MG63 (cell line): ENCODE measurements around the gene ERAP2. TPM values are rescaled to one million over a fixed set of nuclear protein-coding genes. Genes with fewer than 3 reads are reported as not detected.

Experiments used
- DNase-seq: peaks from one replicate; pipeline ENCODE4 v3.0.0-alpha.2; 2020
- H3K27me3 ChIP-seq: fragments of 250-450 bp; sonication (Bioruptor Pico); 2 replicates; pipeline ENCODE4 v1.5.1; 2020; ENCODE audit warnings: mild to moderate bottlenecking, moderate library complexity
- H3K36me3 ChIP-seq: fragments of 250-450 bp; sonication (Bioruptor Pico); 2 replicates; pipeline ENCODE4 v1.5.1; 2020; ENCODE audit warnings: mild to moderate bottlenecking, moderate library complexity
- H3K4me3 ChIP-seq: fragments of 250-450 bp; sonication (Bioruptor Pico); 2 replicates; pipeline ENCODE4 v1.5.1; 2020; ENCODE audit warnings: mild to moderate bottlenecking, moderate library complexity
- H3K9me3 ChIP-seq: fragments of 250-450 bp; sonication (Bioruptor Pico); 2 replicates; pipeline ENCODE4 v1.5.1; 2020; ENCODE audit warnings: mild to moderate bottlenecking, moderate library complexity
- total RNA-seq: library from RNA; depleted of rRNA; stranded (reverse); fragments of >200 nt; shearing (Covaris generic); gene quantifications from 2 replicates; pipeline ENCODE4 v1.2.3, GENCODE V29; 2014; ENCODE audit warnings: low replicate concordance

ERAP2 gene
- total RNA-seq, 1 experiment from 2014 or later: 0.43 TPM

DNA sequence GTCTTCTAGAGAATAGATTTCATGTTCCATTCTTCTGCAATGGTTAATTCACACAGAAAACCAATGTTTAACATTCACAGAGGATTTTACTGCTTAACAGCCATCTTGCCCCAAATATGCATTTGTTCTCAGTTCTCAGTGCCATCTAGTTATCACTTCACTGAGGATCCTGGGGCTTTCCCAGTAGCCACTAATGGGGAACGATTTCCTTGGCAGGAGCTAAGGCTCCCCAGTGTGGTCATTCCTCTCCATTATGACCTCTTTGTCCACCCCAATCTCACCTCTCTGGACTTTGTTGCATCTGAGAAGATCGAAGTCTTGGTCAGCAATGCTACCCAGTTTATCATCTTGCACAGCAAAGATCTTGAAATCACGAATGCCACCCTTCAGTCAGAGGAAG, 3.4 kb downstream of the ERAP2 start:
- peaks cover 7% of the 10 kb centered on the region; the same call in 1 of the 2 replicates for H3K36me3 ChIP-seq
- H3K9me3 ChIP-seq: no peaks in the 10 kb centered on the region
- DNase-seq: no peak
- no peak overlapping the region for H3K4me3 ChIP-seq
- no peaks in the 10 kb centered on the region for H3K27me3 ChIP-seq

DNA sequence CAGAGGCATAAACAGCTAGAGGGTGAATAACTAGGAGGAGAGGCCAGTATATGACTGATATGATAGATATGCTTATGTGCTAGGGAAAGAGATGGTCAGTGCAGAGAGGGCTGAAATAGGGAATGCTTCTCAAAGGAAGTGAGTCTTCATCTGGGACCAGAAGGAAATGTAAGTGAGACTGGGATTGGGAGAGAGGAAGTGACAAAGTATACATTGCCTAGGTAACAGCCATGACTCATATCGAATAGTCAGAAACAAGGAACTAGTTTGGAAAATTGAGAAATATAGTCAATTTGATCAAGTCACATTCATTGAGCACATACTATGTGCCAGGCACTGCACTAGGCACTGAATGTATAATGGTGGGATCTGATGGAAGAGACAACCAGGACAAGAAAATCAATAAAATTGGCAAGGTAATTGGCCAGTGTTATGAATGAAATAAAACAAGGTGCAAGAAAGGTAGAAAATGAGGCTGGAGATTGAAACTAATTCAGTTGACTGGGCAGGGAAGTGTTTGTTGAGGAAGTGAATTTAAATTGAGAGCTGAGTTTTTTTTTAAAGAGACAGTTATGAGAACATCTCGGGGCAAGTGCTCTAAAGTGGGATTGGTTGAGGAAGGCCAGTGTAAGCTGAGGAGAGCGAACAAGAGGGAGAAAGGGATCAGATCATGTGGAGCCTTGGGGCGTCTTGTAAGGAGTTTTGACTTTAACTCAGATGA, 4.3 kb downstream of the ERAP2 start:
- peak; percentile 20 for DNase-seq
- Histone ChIP-seq H3K27me3 (no peaks in the 10 kb centered on the region), H3K36me3 (peaks cover 7% of the 10 kb centered on the region; the same call in 1 of the 2 replicates), H3K9me3 (no peaks in the 10 kb centered on the region), H3K4me3 (no peak overlapping the region)

DNA sequence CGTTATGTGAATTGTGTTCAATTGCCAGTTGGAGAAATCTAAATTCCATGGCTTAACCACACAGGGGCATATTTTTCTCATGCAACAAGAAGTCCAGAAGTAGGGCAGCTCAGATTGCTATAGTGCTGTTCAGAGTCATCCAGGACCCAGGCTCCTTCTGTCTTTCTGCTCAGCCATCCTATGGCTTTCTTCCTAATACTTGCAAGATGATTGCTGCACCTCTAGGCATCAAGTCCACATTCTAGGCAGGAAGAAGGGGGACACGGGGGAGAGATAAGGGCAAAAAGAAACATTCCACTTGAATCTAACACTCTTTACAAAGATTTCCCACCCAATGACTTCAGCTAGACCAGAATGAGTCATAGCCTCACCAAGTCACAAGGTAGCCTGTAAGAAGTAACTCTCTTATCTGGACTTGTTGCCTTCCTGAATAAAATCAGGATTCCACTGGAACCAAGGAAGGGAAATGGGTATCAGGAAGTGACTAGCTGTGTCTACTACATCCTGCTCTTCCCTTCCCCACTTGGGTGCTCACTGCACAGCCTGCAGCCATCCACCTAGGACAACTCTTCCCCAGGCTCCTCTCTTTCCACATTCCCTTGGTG, 5.3 kb downstream of the ERAP2 start:
- H3K36me3 ChIP-seq: peaks cover 7% of the 10 kb centered on the region; the same call in 1 of the 2 replicates

DNA sequence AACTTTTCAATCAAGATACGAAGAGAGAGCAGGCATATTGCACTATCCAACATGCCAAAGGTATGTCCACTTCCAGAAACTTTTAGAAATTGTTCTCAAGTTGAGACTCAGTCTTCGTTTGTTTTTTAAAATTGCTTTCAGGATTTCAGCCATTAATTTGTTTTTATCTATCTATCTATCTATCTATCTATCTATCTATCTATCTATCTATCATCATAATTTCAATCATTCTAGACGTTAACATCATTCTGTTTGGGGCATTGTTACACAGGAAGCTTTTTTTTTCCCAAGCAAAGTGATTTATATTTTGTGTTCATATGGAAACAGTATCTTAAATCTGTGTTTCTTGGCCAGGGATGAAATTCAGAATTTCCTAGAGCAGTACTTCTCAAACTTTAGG, 7.6 kb downstream of the ERAP2 start:
- Histone ChIP-seq H3K36me3 (peaks cover 9% of the 10 kb centered on the region; the same call in 1 of the 2 replicates), H3K27me3 (no peaks in the 10 kb centered on the region), H3K9me3 (no peaks in the 10 kb centered on the region), H3K4me3 (no peak overlapping the region)
- DNase-seq: no peak

More for the DNA sequence above, 5.3 kb downstream of the ERAP2 start:
- Histone ChIP-seq H3K27me3 (no peaks in the 10 kb centered on the region), H3K4me3 (no peak overlapping the region), H3K9me3 (no peaks in the 10 kb centered on the region)
- DNase-seq: no peak

DNA sequence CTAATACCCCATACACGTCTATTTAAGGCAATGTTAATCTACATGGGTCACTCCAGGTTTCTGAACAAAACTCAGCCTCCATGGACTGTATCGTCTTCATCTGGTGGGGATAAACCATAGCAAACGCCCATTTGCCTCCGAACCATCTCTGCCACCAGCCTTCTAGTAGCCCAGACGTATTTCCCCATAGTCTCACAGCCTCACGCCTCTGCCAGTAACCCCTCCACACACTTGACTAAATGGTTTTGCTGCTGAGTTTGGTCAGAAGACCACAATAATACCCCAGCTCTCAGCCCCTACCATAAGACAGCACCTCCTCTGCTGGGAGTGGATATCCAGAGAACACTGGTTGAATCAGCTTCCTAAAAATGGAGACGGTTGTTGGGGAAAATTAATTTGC, 8.7 kb downstream of the ERAP2 start:
- no peaks in the 10 kb centered on the region for H3K27me3 ChIP-seq
- no peak overlapping the region for H3K4me3 ChIP-seq
- H3K9me3 ChIP-seq: no peaks in the 10 kb centered on the region
- no peak for DNase-seq
- H3K36me3 ChIP-seq: peaks cover 7% of the 10 kb centered on the region; the same call in 1 of the 2 replicates

DNA sequence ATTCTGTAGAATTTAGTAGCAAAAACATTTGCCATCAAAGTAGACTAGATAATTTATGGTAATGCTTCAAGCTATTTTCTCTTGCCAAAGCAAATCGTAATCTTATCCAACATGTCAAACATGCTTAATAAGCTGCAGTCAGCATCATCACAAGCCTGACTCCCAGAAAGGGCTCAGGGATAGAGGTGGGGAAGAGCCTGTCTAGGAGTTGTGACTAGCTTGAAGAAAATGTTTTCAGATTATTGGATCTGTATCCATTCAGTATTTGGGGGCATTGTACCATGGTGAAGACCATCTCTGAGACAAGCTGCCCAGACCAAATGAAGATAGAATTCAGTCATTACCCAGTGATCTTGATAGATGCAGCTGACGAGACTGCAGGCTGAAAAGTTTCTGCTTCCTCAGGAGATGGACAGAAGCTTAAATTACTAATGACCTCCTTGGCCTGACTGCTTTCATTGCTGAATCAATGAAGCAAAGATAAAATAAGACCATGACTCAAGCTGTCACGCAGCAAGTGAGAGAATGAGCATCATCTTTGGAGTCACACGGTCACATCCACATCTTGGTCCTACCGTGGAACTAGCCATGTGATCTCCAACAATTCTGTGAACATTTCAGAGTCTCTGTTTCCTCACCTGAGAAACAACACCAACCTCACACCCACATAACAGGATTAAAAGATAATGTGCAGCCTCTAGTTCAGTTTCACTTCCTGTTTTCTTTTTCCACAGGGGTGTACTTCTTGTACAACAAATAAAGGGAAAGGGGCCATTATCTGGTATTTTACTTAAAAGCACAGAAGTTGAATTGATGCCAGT, 9.4 kb downstream of the ERAP2 start:
- Histone ChIP-seq H3K4me3 (no peak overlapping the region), H3K36me3 (peaks cover 7% of the 10 kb centered on the region; the same call in 1 of the 2 replicates), H3K9me3 (no peaks in the 10 kb centered on the region), H3K27me3 (no peaks in the 10 kb centered on the region)
- DNase-seq: no peak

DNA sequence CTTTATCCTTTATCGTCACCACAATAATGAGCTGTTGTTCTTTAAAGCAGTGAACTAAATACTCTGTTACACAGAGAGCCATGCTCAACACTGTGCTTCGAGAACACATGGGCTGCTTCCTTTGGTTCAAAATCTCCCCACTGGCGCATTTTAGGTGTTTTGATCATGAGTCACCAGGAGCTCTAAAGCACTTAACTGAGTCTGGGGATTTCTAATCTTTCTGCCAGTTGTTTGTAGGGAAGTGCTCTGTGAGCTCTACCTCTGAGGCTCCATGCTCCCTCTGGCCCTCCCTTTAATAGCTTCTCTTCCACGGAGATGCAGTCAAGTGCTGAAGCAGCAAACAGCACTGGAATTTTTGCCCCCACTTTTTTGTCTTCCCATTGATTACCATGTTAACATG, 17.0 kb downstream of the ERAP2 start:
- DNase-seq: no peak
- 0 out of 2 replicates have a peak, but pooled peaks cover 2% of the 10 kb centered on the region for H3K36me3 ChIP-seq
- H3K27me3 ChIP-seq: no peaks in the 10 kb centered on the region
- H3K4me3 ChIP-seq: no peak overlapping the region
- no peaks in the 10 kb centered on the region for H3K9me3 ChIP-seq

DNA sequence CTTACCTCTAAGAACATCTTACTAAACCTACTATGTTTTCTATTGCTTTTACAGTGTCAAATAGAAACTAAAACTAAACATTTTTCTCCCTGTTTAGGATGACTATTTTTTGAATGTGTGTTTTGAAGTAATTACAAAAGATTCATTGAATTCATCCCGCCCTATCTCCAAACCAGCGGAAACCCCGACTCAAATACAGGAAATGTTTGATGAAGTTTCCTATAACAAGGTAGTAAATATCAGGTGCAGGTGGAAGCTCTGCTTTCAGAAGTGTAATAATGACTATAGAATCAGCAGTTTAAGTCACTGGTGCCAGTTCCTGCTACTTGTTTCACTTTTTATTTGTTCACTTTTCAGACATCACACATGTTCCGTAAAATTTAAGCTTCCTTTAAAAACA, 20.0 kb downstream of the ERAP2 start:
- Histone ChIP-seq H3K4me3 (no peak overlapping the region), H3K9me3 (no peaks in the 10 kb centered on the region), H3K36me3 (no peaks in the 10 kb centered on the region), H3K27me3 (no peaks in the 10 kb centered on the region)
- no peak for DNase-seq

DNA sequence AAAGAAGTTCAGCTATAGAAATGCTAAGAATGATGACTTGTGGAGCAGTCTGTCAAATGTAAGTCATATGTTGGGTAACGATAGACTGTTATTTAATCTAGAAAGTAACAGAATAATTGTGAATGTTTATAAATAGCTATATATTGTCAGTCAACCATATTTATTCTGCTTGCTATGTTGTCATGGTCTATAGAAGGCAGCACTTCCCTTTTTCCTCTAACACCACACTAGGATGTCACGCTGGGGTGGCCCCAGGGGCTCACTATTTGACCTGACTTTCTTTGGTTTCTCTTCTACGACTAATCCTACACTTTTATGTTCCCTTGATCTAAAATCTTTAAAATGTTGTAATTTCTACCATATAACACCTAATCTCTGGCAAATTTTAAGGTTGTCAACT, 20.5 kb downstream of the ERAP2 start:
- Histone ChIP-seq H3K4me3 (no peak overlapping the region), H3K27me3 (no peaks in the 10 kb centered on the region), H3K9me3 (no peaks in the 10 kb centered on the region), H3K36me3 (no peaks in the 10 kb centered on the region)
- no peak for DNase-seq

DNA sequence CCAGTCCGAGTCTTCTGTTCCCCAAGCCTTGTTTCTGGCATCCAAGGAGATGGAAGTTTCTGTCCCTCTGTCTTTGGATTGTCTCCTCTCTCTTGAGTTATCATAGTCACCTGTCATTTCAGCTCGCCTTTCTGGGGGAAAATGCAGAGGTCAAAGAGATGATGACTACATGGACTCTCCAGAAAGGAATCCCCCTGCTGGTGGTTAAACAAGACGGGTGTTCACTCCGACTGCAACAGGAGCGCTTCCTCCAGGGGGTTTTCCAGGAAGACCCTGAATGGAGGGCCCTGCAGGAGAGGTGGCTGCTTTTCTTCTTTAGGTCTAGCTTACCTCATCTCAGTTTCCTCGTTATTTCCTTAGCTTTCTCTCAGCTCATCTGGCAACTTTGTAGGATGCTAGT, 25.1 kb downstream of the ERAP2 start:
- Histone ChIP-seq H3K9me3 (no peaks in the 10 kb centered on the region), H3K36me3 (peaks cover 3% of the 10 kb centered on the region; the same call in 1 of the 2 replicates), H3K4me3 (no peak overlapping the region), H3K27me3 (no peaks in the 10 kb centered on the region)
- DNase-seq: no peak

DNA sequence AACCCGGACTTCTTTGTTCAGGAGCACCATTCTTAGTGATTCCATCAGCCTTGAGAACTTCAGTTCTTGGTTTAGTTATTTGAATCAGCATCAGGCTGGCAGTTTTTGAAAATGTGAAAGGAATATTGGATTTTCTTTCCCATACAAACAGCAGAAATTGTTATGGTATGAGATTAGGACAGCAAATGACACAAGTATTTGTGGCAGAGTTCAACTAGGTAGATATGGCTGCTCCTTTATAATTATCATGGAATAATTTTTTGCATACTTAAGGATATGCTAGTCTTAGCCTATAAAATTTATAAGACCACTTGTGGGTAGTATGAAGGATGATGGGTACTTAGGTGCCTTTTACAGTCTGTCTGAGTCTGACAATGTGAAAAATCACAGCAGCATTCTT, 25.5 kb downstream of the ERAP2 start:
- H3K9me3 ChIP-seq: no peaks in the 10 kb centered on the region
- no peak overlapping the region for H3K4me3 ChIP-seq
- H3K27me3 ChIP-seq: no peaks in the 10 kb centered on the region
- DNase-seq: no peak
- H3K36me3 ChIP-seq: peaks cover 3% of the 10 kb centered on the region; the same call in 1 of the 2 replicates

DNA sequence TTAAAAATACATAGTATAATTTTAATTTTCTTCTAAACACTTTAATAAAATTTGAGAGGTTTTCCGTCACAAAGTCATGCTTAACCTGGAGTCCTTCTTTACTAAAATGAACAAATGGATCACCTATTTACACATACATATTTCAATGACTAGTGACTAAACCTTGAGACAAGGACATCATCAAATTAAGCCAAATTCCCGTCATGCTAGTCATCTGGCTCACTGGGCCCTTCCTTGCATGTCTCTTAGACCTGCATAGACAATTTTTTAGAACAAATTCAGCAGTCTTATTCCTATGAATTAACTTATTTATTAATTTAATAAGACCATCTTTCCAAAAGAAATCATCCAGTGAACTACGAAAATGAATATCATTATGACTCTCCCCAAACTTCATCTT, 26.6 kb downstream of the ERAP2 start:
- no peak for DNase-seq
- Histone ChIP-seq H3K27me3 (no peaks in the 10 kb centered on the region), H3K4me3 (no peak overlapping the region), H3K36me3 (peaks cover 3% of the 10 kb centered on the region; the same call in 1 of the 2 replicates), H3K9me3 (no peaks in the 10 kb centered on the region)

DNA sequence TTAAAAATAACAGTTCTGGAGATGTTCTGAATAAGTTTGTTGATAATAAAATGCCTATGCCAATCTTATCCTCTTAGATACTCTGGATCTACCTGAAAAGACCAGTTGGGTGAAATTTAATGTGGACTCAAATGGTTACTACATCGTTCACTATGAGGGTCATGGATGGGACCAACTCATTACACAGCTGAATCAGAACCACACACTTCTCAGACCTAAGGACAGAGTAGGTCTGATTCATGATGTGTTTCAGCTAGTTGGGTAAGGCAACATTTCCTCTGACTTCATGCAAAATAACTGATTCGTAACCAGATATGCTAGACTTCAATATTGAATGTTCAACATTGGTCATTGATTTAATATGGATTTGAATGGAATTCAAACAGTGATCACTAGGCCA, 27.0 kb downstream of the ERAP2 start:
- no peak for DNase-seq
- H3K9me3 ChIP-seq: no peaks in the 10 kb centered on the region
- H3K4me3 ChIP-seq: no peak overlapping the region
- H3K36me3 ChIP-seq: peaks cover 3% of the 10 kb centered on the region; the same call in 1 of the 2 replicates
- H3K27me3 ChIP-seq: no peaks in the 10 kb centered on the region

DNA sequence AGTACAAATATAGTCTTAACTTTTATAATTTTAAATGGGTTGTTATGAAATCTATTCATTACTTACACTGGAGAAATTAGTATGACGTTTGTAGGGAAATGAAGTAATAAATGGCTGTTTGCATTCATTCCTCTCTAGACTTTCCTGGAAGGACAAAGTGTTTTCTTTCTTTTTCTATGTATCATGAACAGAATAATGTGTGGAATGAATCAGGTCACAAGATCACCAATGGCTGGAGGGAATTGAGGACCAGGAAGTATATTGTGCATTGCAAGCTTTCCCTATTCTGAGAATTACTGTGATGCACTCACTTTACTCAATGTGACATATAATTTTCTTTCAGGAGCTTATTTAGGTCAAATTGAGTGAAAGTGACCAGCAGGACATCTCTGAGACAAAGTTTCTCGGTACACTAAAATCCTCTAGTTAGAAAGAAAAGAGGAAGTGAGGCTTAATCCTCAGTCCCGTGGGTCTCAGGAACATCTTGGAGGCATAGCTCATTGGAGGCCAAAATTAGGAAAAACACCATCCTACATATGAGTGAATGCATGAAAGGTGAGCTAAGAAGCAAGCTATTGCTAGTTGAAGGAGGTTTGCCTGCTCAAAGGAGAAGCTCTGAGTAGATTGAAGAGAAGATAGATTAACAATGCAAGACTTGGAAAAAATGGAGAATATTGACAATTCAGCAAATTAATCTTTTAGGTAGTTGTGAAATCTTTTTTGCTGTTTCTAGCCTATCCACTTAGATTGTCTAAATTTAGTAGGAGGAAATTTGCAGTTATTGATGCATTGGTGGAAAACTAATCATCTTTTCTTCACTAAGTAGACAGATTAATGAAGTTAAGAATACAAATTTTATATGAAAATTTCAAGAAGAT, 28.0 kb downstream of the ERAP2 start:
- Histone ChIP-seq H3K36me3 (peaks cover 3% of the 10 kb centered on the region; the same call in 1 of the 2 replicates), H3K9me3 (no peaks in the 10 kb centered on the region), H3K27me3 (no peaks in the 10 kb centered on the region), H3K4me3 (no peak overlapping the region)
- DNase-seq: no peak

DNA sequence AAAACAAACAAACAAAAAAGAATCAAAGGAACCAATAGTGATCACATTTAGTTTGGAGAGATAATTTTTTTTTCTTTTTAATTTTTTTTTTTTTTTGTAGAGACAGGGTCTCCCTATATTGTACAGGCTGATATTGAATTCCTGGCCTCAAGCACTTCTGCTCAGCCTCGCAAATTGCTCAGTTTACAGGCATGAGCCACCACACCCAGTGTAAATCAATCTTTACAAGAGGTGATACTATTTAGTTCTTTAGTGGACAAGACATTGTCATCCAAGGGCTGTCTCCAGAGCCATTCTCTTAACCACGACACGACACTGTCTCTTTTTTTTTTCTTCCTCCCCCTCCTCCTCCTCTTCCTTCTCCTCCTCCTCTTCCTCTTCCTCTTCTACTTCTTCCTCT, 29.6 kb downstream of the ERAP2 start:
- H3K36me3 ChIP-seq: peaks cover 3% of the 10 kb centered on the region; the same call in 1 of the 2 replicates
- H3K27me3 ChIP-seq: no peaks in the 10 kb centered on the region
- no peaks in the 10 kb centered on the region for H3K9me3 ChIP-seq
- H3K4me3 ChIP-seq: no peak overlapping the region
- DNase-seq: no peak

DNA sequence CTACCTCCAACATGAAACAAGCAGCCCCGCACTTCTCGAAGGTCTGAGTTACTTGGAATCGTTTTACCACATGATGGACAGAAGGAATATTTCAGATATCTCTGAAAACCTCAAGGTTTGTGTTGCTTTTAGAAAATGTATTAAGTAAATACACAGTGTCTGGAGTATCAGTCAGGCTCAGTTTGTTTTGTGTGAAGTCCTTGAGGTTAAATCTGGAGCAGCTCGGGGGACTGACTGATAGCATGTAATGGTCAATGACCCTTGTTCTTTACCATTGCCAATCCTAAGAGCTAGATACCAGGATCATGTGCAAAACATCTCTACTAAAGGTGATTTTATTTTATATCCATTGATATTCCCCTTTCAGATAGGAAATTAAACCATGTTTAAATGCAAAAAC, 32.7 kb downstream of the ERAP2 start:
- Histone ChIP-seq H3K27me3 (no peaks in the 10 kb centered on the region), H3K36me3 (peaks cover 1% of the 10 kb centered on the region; the same call in 1 of the 2 replicates), H3K9me3 (no peaks in the 10 kb centered on the region), H3K4me3 (no peak overlapping the region)
- no peak for DNase-seq
